Endothelial cell of umbilical vein (primary cell): ENCODE measurements around the gene MALL. TPM values are rescaled to one million over a fixed set of nuclear protein-coding genes. Genes with fewer than 3 reads are reported as not detected.
A peak's percentile ranks its signal among the peaks of the same experiment; 100 is the strongest.
"Not testable (repeated sequence)": the region's sequence is repeated elsewhere in the genome, so short reads cannot be mapped to it uniquely, and the experiment has no call there.

Experiments
- BruUV-seq: library from RNA; stranded (reverse); fragments of 400-500 nt; replicated peaks from 2 replicates; lab custom pipeline; 2021; lab: Mats Ljungman, UMichigan
- CTCF ChIA-PET: fragments of 300-600, 350-600 bp; sonication (Branson Sonifier 250); formaldehyde crosslinking; loops from one replicate; lab custom pipeline; 2021; ENCODE audit warnings: antibody characterized with exemption, inconsistent platforms; lab: Charles Lee
- POLR2A ChIA-PET: fragments of 300-600, 350-600 bp; sonication (Branson Sonifier 250); formaldehyde crosslinking; loops from one replicate; lab custom pipeline; 2021; ENCODE audit warnings: antibody characterized with exemption, inconsistent platforms; lab: Charles Lee
- DNase-seq: peaks from one replicate; pipeline ENCODE4 v3.0.0-alpha.2; 2011; ENCODE audit warnings: low read depth, low spot score
- FAIRE-seq: peaks from 2 replicates; lab custom pipeline; 2011; peaks lifted over from hg19 to GRCh38; lab: Jason Lieb, UNC
- H2AFZ ChIP-seq: 2 replicates; pipeline ENCODE4 v1.6.0; 2012; ENCODE audit warnings: low read depth, low read length, control low read depth, inconsistent platforms
- H3K27ac ChIP-seq: 2 replicates; pipeline ENCODE4 v1.5.1; 2011; ENCODE audit warnings: low read depth, mild to moderate bottlenecking, control low read depth, low read length, moderate library complexity; ENCODE audit not compliant: insufficient read depth
- H3K27me3 ChIP-seq, 2 experiments: 2 replicates each; pipeline versions ENCODE4 v1.6.0 to v1.6.1; 2011; ENCODE audit warnings: low read length in 2 of 2, mixed read lengths in 1 of 2; ENCODE audit not compliant: control insufficient read depth in 2 of 2, insufficient read depth in 2 of 2
- H3K36me3 ChIP-seq, 2 experiments: 2 replicates in 1 of 2; 3 replicates in 1 of 2; pipeline ENCODE4 v1.5.1; 2011; ENCODE audit warnings: low read length in 2 of 2, mild to moderate bottlenecking in 1 of 2, moderate library complexity in 1 of 2; ENCODE audit not compliant: control insufficient read depth in 2 of 2, insufficient read depth in 2 of 2; ENCODE audit errors: extremely low read depth in 1 of 2
- H3K4me1 ChIP-seq: 3 replicates; pipeline ENCODE4 v1.5.1; 2011; ENCODE audit warnings: mild to moderate bottlenecking, low read length; ENCODE audit not compliant: control insufficient read depth, insufficient read depth; ENCODE audit errors: extremely low read depth
- H3K4me2 ChIP-seq: 2 replicates; pipeline ENCODE4 v1.6.1; 2011; ENCODE audit warnings: low read length, control low read depth, mixed read lengths; ENCODE audit not compliant: insufficient read depth
- H3K4me3 ChIP-seq, 3 experiments: fragments of 200-600 bp in 1 of 3; sonication (generic), shearing (Covaris generic) in 1 of 3; replicated peaks in 1 of 3; 2 replicates each; pipeline ENCODE4 v1.5.1; 2011 to 2016; ENCODE audit warnings: control low read depth in 3 of 3, low read length in 3 of 3, mild to moderate bottlenecking in 2 of 3, inconsistent platforms in 1 of 3, low read depth in 1 of 3, moderate library complexity in 1 of 3; ENCODE audit not compliant: insufficient read depth in 1 of 3
- H3K79me2 ChIP-seq: 2 replicates; pipeline ENCODE4 v1.6.0; 2012; ENCODE audit warnings: low read length, inconsistent platforms; ENCODE audit not compliant: control insufficient read depth, insufficient read depth
- H3K9ac ChIP-seq: replicated peaks from 2 replicates; pipeline ENCODE3; 2011; ENCODE audit warnings: low read length, control low read depth; ENCODE audit not compliant: insufficient read depth; ENCODE audit errors: extremely low read depth
- H3K9me1 ChIP-seq: replicated peaks from 3 replicates; pipeline ENCODE4 v1.6.0; 2011; ENCODE audit warnings: mild to moderate bottlenecking, low read length; ENCODE audit not compliant: control insufficient read depth, insufficient read depth; ENCODE audit errors: extremely low read depth
- H3K9me3 ChIP-seq: replicated peaks from 2 replicates; pipeline ENCODE4 v1.5.1; 2012; ENCODE audit warnings: low read length, inconsistent platforms; ENCODE audit not compliant: control insufficient read depth, insufficient read depth
- H4K20me1 ChIP-seq: replicated peaks from 2 replicates; pipeline ENCODE3; 2011; ENCODE audit warnings: mild to moderate bottlenecking, low read length; ENCODE audit not compliant: control insufficient read depth, insufficient read depth; ENCODE audit errors: extremely low read depth
- dilution Hi-C: fragments of 300-500 bp; cut with MboI; formaldehyde crosslinking; loops from one replicate; pipeline ENCODE4 v1.15.0; 2019; ENCODE audit warnings: low sequenced_read_pairs; ENCODE audit not compliant: extremely low pct_ligation_motif_present
- intact Hi-C: fragments of 100-400 bp; cut with micrococcal nuclease; formaldehyde crosslinking; loops from one replicate; pipeline ENCODE4 v1.10.0; 2022
- polyA plus RNA-seq, 4 experiments: library from polyadenylated mRNA; depleted of rRNA in 3 of 4; stranded (reverse) in 3 of 4; unstranded in 1 of 4; fragments of >200 nt; gene quantifications; 2 replicates each; pipeline versions ENCODE4 v1.2.1 to v1.2.3, GENCODE V29; 2011 to 2012; ENCODE audit warnings: missing spikeins in 1 of 4
- total RNA-seq: library from RNA; stranded (reverse); gene quantifications from 2 replicates; pipeline ENCODE4 v1.2.3, GENCODE V29; 2021

The MALL gene
- total and polyA plus RNA-seq, 2 donors (not counting 3 experiments of a cell fraction or from before 2014, with no cell fraction given): 31.5 to 114 TPM

DNA sequence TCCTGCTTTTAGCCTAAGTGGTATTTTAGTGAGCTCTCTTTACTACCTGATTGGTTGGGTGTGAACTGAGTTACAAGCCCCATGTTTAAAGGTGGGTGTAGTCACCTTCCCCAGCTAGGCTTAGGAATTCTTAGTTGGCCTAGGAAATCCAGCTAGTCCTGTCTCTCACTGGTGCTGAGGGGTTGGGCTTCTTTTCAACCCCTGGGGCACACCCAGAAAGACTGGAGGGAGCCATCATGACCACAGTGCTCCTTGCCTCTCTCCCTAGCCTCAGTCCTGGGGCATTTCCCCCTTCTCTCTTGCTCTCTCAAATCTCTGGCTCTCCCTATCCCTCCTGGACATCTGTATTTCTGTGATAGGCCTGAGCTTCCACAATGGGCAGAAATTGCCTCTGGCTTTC is 57.6 kb downstream of the MALL start:
- H4K20me1 ChIP-seq: not testable (repeated sequence)

DNA sequence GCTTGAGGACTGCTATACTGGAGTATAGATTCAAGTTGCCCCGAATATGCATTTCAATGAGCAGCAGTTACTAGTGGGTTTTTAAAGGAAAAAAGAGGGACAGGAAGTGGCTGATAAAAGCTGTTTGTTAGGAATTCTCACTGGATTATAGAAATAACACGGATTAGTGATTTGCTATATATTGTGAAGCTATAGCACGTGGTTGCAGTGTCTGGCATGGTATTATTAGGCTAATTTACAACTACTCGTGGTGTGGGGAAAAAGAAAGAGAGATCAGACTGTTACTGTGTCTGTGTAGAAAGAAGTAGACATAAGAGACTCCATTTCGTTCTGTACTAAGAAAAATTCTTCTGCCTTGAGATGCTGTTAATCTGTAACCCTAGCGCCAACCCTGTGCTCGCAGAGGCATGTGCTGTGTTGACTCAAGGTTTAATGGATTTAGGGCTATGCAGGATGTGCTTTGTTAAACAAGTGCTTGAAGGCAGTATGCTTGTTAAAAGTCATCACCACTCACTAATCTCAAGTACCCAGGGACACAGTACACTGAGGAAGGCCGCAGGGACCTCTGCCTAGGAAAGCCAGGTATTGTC is 59.7 kb downstream of the MALL start:
- H3K4me2 ChIP-seq, dilution Hi-C loops, H3K36me3 ChIP-seq, intact Hi-C loops, CTCF ChIA-PET, H3K9me3 ChIP-seq, H3K4me1 ChIP-seq, DNase-seq, H3K4me3 ChIP-seq, POLR2A ChIA-PET, H2AFZ ChIP-seq, FAIRE-seq, H4K20me1 ChIP-seq, H3K79me2 ChIP-seq, H3K27ac ChIP-seq, H3K9me1 ChIP-seq, H3K9ac ChIP-seq, BruUV-seq, H3K27me3 ChIP-seq: not testable (repeated sequence)

More for the DNA sequence above, 57.6 kb downstream of the MALL start:
- H3K36me3 ChIP-seq, CTCF ChIA-PET, H3K79me2 ChIP-seq, H2AFZ ChIP-seq, DNase-seq, H3K27me3 ChIP-seq, H3K4me2 ChIP-seq, BruUV-seq, dilution Hi-C loops, H3K27ac ChIP-seq, POLR2A ChIA-PET, H3K9me3 ChIP-seq, intact Hi-C loops, H3K4me1 ChIP-seq, H3K9me1 ChIP-seq, H3K4me3 ChIP-seq, H3K9ac ChIP-seq, FAIRE-seq: not testable (repeated sequence)

DNA sequence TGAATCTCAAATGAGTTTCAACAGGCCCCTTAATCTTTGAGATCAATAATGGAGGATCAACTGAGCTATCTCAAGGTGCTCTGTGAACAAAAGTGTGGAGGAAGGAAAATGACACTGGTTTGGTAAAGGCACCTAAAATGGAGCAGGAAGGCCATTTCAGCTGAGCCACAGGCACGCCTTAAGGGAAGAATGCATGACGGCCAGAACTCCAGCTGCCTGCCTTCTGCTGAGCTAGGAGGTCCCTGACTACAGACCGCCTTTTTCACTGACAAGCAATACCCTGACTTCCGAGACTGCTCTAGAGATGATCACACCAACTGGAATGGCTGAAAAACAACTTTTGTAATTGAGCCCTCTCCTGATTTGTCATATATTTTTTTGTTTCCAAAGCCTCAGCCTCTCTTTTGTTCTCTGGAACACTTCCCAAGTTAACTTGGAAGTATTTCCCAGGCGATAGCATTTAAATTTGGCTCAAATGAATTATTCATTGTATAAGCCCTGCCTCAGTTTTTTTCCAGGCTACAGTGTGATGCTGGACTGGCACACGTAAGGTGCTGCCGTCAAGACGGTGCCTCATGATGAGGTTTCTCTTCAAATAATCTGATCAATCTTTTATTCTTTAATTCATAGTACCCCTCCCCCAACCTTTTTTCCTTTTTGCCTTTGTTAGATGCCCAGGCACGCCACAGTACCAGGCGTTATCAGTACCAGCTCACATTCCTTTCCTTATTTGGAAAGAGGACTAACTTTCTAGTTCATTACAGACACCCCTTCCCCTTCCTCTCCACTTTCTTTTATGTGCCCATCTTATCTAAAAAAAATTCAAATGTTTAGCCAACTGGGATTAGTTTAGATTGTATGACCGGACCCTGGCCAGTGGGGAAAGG is 60.9 kb downstream of the MALL start:
- H3K9me3 ChIP-seq, POLR2A ChIA-PET, H3K27me3 ChIP-seq, H3K4me1 ChIP-seq, H3K36me3 ChIP-seq, H3K9ac ChIP-seq, H3K79me2 ChIP-seq, H3K4me3 ChIP-seq, intact Hi-C loops, dilution Hi-C loops, H3K4me2 ChIP-seq, CTCF ChIA-PET, H3K9me1 ChIP-seq, H4K20me1 ChIP-seq: not testable (repeated sequence)
- Histone ChIP-seq H2AFZ (peak overlapping the region; percentile 86), H3K27ac (peak overlapping the region; percentile 61)
- BruUV-seq: TSS peak; percentile 86
- FAIRE-seq (peak; percentile 97), DNase-seq (peak; percentile 39)

DNA sequence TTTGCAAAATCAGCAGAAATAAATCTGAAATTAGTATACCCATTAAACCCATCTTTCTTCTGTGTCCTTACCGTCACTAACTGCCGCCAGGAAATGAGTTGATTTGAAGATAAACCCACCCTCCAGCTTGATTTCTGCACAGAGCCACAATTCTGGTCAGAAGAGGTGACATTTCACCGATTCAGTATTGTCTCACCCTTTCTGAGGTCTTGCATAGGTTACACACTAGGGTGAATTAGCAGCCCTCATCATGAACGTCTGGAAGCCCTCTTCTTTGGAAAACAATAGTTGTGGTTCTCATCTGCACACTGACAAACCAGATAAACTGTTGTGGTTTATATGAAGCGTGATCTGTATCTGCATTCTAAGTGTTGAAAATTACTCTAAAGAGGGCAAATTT is 61.9 kb downstream of the MALL start:
- dilution Hi-C loops: not testable (repeated sequence)
- peak; percentile 72 for FAIRE-seq

More for the DNA sequence above, 61.9 kb downstream of the MALL start:
- H3K9me1 ChIP-seq, intact Hi-C loops, H3K27me3 ChIP-seq, H3K4me1 ChIP-seq, H3K79me2 ChIP-seq, H3K36me3 ChIP-seq, H2AFZ ChIP-seq, BruUV-seq, H3K4me2 ChIP-seq, H3K9ac ChIP-seq, H3K27ac ChIP-seq, H3K4me3 ChIP-seq, DNase-seq, POLR2A ChIA-PET, H4K20me1 ChIP-seq, CTCF ChIA-PET, H3K9me3 ChIP-seq: not testable (repeated sequence)
